Measurements from ENCODE around the gene CCDC85B.

The CCDC85B gene

GRCh38 chr11:65857853-65858680, 32.4 kb upstream of the CCDC85B start, which contains the start of gene CFL1:
Gene CFL1 (minus strand): TSS chr11:65858180. CDS start chr11:65858099, 81 bp downstream.
- DNase-seq = peak; percentile 99

- DNase-seq = no peak
Observed at GRCh38 chr11:65858681-65859087, 31.8 kb upstream of the CCDC85B start.

- DNase-seq = peak; percentile 100
Observed at GRCh38 chr11:65859095-65859811, 31.2 kb upstream of the CCDC85B start.

- no peak for DNase-seq
Observed at GRCh38 chr11:65859812-65860277, 30.6 kb upstream of the CCDC85B start.

- peak; percentile 100 for DNase-seq
Observed at GRCh38 chr11:65860278-65861164, 30.0 kb upstream of the CCDC85B start, which contains the start of gene MUS81. Gene MUS81 (plus strand): TSS chr11:65860433. CDS start chr11:65860754, 321 bp downstream.

GRCh38 chr11:65861165-65861505, 29.3 kb upstream of the CCDC85B start:
- peak; percentile 67 for DNase-seq

- no peak for DNase-seq
Observed at GRCh38 chr11:65861533-65862183, 28.8 kb upstream of the CCDC85B start.

- no peak for DNase-seq
Observed at GRCh38 chr11:65862191-65862735, 28.2 kb upstream of the CCDC85B start.

- no peak for DNase-seq
Observed at GRCh38 chr11:65862941-65863888, 27.3 kb upstream of the CCDC85B start.

- DNase-seq = no peak
Observed at GRCh38 chr11:65863889-65864705, 26.4 kb upstream of the CCDC85B start.

- DNase-seq = no peak
Observed at GRCh38 chr11:65864706-65865471, 25.6 kb upstream of the CCDC85B start.

- no peak for DNase-seq
Observed at GRCh38 chr11:65865550-65866172, 24.8 kb upstream of the CCDC85B start.

- DNase-seq = no peak
Observed at GRCh38 chr11:65866509-65867283, 23.8 kb upstream of the CCDC85B start.

GRCh38 chr11:65867284-65868071, 23.0 kb upstream of the CCDC85B start:
- DNase-seq = peak; percentile 32

- DNase-seq = peak; percentile 72
Observed at GRCh38 chr11:65868076-65868667, 22.3 kb upstream of the CCDC85B start.

GRCh38 chr11:65868907-65869306, 21.6 kb upstream of the CCDC85B start:
- no peak for DNase-seq
